ENCODE data around the gene GABPA. TPM values are rescaled to one million over a fixed set of nuclear protein-coding genes. Genes with fewer than 3 reads are reported as not detected.

Gene GABPA
- total RNA-seq, 1 experiment from 2014 or later = 25.5 TPM

DNA sequence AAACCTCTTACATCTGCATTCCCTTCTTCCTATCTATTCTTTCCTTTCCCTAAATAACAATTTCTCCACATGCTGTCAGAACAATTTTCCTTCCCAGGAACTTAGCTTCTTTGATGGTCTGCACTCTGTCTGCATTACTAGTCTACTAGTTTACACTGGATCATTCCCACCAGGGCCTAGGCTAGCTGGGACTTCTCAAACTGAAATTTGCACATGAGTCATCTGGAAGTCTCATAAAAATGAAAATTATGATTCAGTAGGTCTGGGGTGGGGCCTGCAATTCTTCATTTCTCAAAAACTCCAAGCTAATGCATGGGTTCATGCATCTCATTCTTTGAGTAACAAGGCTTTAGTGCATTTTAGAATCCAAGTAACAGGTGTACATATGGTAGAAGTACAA, 74.2 kb downstream of the GABPA start:
- DNase-seq (ENCODE audit: low read depth) = peak; percentile 70

DNA sequence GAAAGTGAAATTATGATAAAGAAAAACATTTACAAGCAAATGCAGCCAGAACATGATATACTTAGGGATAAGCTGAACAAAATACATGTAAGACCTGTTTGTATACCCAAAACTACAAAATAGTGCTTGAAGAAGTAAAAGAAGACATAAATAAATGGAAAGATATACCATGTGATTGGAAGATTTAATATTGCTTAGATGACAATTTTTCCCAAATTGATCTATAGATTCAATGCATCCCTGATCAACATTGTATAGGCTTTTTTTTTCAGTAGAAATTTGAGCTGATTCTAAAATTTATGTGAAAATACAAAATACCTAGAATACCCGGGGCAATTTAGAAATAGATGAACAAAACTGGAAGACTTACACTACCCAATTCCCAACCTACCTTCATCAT, 76.4 kb downstream of the GABPA start:
- no peak for DNase-seq (ENCODE audit: low read depth)

DNA sequence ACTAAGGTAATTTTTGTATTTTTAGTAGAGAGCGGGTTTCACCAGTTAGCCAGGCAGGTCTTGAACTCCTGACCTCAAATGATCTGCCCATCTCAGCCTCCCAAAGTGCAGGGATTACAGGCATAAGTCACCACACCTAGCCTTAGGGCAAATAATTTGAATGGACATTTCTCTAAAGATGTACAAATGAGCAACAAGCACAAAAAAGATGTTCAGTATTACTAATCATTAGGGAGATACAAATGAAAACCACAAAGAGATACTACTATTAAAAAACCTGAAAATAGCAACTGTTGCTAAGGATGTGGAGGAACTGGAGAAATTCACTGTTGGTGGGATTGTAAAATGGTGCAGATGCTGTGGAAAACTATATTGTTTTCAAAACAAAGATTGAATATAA, 79.1 kb downstream of the GABPA start:
- peak; percentile 11 for DNase-seq (ENCODE audit: low read depth)

DNA sequence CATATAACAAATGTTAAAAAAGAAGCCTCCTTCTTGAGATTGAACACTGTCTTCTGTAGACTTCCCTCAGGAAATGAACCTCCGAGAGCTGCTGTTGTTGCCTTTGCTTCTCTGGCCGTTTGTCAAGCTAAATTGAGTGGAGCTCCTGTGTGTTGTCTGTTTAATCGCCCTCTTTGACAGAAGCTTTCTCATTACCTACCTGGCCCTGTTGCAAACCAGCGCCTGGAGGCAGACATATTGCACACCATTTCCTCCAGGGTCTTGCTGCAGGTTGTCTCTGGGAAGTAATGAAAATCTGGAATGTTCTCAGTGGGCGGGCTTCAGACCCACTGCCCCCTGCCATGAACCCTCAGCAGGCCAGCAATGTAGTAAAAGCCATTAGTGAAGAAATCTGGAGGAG, 83.3 kb downstream of the GABPA start:
- no peak for DNase-seq (ENCODE audit: low read depth)

DNA sequence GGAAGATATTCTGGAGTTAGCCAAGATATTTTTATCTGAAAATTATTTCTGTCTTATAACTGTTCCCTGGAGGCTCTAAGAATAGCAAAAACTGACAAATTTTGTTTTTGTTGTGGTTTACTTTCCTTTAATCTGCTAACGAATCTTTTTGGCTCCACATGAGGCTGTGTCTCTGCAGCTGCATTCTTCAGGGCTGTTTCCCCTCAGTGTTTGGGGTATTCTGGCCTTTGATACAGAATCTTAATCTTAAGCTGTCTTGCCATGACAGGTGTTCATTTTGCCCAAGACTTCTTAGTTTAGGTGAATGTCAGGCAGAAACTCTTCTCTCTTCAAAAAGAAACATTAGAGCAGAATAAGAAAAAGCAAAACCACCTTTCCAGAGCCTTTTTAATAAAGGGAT, 83.8 kb downstream of the GABPA start:
- no peak for DNase-seq (ENCODE audit: low read depth)

Other genes starting within 250 kb of the GABPA start
- gene MRPL39, start 127.5 kb upstream of the GABPA start, total RNA-seq (2014; rRNA removed) = 34.6 and 35.0 TPM in 2 replicates
- gene JAM2, start 95.7 kb upstream of the GABPA start, total RNA-seq (2014; rRNA removed) = 5.6 and 6.0 TPM in 2 replicates
- 106 and 114 TPM in 2 replicates for gene ATP5PF, start 68 bp upstream of the GABPA start, total RNA-seq (2014; rRNA removed)